SK-N-DZ (cell line): ENCODE measurements around the gene LRIG3.

Source experiments
- DNase-seq: peaks from one replicate; pipeline ENCODE4 v3.0.0-alpha.2; 2015; ENCODE audit warnings: low spot score

LRIG3 gene

DNA sequence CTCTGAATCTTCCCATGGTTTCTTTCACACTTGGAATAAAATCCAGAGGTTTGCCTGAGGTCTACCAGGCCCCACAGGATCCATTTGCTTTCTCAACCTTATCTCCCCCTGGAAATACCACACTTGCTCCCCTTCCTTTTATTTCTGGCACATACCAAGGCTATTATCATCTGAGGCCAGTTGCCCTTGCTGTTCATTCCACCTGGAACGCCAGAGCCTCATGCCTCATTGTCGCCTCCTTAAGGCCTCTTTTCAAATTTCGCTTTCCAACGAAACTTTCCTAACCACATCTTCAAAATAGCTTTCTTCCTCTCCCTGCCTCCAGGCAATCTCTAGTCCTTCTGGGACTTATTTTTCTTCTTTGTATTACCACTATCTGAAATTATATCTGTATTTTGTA is 11.2 kb upstream of the LRIG3 start:
- DNase-seq, result no peak

DNA sequence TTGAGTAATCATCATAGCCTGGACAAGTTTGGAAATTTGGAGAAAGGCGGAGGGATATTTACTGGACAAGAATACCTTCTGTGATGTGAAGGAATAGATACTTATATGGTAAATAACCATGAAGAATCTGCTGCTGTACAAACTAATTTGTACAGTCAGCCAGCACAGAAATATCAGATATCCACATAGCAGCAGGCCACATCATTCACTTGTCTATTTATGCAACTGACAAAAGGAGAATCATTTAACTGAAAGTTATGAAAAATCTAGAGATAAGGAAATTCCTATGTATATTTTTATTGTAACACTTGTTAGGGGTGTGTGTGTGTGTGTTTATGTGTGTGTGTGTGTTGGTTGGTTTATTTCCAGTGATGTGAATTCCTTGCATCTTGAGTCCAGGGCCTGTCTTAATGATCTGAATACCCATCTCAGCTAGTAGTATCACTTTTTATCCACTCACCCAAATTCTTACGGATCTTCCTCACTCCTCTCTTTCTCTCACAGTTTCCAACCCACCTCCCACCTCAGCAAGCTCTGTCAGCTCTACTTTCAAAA is 10.5 kb upstream of the LRIG3 start:
- DNase-seq, result no peak

DNA sequence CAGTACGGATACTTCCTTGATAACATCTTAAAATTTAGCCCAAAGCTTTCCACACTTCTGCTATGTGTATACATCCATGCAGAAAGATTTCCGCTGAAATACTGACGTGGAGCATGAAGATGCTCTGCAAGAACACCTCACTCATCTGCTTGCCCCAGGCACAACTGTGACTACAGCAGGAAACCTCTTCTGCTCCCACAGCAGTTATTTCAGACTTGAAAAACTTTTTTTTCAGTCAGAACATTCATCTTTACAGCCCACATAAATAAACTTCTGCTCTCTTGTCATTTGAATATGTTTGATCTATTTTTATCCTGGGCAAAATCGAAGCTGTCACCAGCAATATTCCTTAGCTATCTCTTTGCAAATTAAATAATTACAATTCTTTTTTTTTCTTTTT is 6.8 kb upstream of the LRIG3 start:
- DNase-seq, result no peak

DNA sequence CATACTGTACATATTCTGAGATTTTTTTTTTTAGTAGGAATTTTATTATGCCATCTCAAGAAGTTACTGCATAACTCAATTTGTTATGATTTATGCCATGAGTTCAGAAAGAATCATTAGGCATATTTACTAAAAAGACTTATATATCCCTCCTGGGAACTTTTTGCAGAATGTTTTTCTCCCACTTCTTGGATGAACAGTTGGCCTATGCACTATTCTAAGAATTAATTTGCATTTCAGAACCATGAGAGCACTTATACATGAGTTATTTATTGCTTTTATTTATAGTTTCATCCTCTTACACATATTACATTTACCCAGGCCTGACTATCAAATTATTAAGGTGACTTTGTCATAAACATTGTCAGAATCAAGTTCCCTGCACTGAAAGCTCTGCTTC is 6.3 kb upstream of the LRIG3 start:
- DNase-seq, result no peak

DNA sequence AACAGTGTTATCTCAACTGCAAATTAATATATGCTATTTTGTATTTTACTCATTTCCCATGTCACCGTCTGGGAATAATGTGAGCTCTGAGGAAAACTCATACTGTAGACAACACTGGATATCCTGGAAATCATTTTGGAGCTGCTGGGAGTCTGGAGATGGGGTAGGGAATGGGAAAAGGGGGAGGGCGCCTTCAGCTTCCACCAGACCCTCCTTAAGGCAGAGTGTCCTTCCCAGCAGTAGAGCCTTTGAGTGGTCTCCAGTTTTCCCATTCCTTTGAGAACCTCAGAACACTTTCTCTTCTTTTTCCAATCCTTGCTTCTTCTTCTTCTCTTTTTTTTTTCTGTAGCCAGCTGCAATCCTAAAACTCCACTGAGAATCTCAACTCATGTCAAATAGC is 5.4 kb upstream of the LRIG3 start:
- no peak for DNase-seq

DNA sequence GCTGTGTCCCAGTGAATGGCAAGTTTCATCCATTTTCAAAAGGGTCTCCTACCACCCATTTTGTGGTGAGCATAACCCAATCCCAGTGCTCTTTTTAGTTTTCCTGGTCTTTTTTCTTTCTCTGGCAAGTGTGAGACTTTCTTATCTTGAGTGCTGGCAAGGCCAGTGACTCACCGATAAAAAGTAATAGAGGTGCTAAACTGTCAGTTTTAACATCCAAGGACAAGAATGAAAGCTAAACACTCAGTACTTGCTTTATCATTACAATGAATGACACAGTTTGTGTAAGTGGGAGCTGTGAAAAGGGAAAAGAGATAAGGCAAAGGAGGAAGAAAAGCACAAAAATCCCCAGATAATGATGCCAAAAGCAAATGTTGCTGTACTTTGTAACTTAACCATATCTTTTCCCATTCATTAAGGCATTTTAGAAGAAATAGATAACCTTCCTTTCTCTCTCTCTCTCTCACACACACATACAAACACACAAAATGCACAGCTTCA is 4.9 kb upstream of the LRIG3 start:
- no peak for DNase-seq

DNA sequence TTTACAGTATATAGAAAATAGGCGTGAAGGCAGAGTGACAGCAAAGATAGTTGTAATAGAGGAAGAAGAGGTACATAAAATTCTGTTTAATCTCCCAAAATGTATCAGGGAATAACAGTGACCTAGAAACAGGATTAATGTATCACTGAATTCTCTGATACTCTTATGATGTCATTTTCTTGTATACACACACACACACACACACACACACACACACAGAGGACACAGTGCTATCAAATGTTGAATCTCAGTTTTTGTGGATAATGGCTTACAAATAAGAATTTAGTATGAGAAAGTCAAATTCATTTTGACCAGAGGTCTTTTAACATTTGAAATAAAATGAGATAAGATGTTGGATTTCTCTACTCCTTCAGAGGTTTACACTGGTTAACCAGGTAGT is 4.3 kb upstream of the LRIG3 start:
- no peak for DNase-seq

DNA sequence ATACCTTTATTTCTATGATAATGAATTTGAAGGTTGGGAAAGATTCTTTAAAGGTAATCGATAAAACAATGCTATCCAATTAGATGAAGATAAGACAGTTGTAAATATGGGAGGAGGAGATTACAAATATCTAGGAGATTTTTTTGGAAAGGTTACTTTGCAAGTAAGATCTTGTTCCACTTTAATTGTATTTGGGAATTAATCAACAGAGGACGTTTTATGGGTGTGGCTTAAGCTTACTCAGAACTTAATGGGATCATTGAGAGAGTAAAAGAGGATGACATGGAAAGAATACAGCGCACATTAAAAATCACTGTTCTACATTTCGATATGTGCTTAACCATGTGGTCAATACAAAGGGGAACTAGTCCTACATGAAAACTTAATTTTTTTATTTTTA is 3.5 kb upstream of the LRIG3 start:
- DNase-seq, result no peak

DNA sequence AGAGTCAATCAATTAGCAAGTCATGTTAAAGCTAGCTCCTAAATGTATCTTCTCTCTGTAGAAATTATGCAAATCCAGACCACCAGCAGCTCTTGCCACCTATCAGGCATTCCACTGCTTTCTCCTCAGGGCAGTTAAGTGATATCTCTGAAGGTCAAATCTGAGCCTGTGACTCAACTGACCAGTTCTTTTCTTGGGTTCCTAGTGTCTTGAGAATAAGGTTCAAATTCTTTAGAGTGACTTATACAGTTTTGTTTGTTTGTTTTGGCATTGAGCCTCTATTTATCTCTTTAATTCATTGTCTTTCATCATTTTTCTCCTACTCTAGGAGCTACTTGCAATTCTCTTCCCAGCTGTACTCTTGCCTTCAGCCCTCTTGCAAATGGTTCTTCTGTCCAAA is 2.5 kb upstream of the LRIG3 start:
- DNase-seq, result no peak

DNA sequence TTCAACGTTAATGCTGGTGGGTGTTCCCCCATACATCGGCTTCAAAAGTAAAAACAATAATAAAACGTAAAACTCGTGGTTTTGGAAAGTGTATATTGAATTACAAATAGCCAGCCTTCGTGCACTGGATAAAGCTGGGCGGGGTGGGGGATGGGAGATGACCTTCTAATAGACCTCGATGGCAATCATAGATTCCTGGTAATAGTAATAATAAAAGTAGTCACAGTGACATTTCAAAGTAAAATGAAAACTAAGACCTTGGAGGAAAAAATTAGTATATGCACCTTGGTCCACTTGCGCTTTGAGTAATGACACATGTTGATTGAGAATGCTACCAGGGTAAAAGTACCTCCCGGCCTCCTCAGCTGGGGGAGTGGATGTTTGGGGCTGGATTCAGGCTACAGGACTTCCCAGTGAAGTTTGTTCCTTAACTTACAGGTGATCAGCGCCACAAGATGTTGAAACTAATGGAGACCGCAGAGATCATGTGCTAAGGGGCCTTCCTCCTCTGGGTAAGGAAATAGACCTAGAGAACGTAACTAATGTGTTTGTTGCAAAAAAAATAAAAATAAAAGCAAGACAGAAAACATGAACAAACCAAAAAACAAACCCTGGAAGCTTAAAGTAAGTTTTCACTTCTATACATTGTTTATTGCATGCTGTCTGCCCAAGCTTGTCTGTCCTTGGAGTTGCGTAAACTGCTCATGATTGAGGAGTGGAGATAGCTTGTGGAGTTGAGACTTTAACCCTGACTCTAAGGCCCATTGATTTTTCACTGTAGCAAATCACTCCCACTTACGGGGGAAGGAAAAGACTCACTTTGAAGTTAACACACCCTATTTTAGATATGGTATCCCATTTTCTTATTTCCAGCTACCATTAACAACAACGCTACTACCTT is 907 bp upstream of the LRIG3 start:
- DNase-seq, result no peak

DNA sequence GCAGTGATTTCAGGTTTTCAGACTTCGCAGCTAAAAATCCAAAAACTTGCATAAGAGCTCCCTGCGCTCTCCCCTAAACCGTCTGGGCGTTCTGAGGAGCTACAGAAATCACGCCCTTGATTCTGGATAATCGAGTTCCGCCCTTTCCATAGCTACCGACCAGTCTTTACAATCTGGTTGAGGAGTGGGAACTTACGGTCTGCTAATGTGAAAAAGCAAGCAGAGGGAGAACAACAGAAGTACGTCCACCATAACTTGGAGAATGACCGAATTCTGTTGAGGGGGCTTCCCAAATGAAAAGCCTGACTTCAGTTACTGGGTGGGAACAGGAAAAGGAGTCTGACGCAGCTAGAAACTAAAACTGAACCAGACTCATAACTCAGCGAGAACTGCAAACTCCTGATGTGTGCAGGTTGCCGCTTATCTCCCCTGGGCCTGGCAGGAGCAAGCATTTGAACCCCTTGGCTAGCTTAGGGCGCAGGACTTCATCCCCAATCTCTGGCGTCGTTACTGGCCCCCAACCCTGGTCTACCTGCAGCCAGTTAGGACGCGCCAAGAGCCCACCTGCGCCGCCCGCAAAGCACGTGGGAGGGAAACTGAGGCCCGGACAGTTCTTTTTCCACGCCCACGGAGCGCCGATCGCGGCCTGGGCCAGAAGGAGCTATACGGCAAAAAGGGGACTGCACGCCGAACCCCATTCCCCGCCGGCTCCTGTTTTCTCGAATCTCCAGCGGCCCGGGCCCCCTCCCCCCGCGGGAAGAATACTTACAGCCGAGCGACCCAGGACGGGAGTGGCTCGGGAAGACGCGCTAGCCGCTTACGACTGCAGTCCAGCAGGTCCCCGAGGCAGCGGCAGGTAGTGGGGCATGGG is 838 bp downstream of the LRIG3 start:
- DNase-seq, result peak; percentile 51

DNA sequence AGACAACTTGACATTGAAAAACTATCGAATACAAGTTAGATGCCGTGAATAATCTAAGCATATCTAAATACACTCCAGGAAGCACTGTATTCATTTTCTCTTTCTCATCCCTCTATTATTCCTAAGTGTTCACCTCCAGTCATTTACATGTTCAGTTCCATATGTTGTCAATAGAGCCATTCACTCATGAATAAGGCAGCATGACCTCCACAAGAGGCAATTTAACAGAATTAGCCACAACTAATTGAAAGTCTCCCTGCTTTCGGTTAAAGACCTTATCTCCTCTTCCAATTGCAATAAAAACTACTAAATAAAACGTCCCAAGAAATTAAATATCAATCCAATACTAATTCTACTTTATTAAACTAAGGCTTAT is 1.8 kb downstream of the LRIG3 start:
- DNase-seq, result no peak

DNA sequence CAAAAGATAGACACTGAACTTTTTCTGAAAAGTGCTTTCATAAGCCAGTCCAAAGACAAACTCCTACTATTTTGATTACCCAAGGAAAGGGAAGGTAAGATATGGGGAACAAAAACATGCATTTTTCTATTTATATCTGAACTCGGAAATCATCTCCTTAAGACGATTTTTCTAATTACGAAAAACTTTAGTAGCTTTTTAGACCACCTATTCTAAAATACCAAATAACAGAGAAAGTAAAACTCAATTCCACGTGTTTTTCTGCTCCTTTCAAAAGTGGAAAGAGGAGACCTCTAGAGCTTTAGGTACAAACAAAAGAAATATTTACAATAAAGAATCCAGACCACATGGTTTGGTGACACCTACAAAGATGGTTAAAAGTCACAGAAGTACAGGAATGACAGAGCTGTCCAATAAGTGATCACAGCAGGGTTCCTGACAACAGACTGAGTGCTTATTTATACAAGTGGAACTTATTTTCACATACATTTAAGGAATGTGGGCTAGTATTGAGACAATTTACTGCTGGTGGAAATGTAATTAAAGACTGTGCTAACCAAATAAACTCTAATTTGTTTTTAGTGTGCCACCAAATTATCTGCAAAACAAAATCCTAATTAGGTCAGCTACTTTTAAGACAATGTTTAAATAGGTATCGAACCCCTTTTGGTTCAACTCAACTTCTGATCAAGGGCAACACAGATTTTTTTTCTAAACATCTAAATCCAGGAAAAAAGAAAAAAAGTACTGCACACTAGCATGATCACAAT is 2.4 kb downstream of the LRIG3 start:
- DNase-seq, result no peak

DNA sequence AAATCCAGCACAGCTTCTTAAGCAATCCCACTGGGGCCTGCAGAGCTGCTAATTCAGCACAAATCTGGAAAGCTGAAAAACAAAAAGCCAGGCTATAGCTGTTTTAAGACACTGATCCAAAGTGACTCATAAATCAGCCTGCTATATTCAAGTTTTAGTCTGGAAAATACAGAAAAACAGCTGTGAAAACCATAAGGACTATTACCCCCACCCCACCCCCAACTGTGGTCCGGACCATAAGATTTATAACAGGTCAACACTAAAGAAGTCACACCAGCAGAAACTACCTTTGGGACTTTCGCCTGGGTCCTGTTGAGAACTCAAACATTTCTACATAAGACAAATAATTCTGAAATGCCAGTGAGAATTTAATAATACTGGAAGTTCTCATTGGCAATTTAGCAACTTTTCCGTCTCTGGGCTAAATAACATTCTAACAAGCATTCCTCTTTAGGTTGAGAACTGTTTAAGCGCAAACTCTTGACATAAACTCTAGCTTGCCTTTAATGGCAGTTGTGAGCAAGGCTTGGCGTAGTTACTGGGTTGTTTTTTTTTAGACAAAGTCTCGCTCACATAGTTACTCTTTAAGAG is 3.3 kb downstream of the LRIG3 start:
- no peak for DNase-seq

DNA sequence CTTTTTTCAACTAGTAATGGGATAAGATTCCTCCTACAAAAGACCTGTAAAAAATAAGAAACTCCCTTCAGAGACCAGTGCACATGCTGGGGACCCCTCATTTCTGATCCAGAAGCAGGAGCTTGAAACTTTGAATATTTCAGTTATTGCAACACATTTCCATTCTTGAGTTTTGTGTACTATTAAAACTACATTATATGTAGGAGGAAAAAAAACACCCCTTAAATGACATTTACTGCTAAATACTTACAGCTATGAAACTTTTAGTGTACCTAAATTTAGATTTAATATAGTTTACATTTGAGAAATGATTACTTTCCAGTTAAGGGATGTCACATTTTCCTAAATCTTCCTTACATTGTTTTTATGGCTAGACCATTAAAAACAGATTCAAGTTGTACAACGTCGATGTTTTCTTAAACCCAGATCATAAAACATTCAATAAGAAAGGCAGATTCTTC is 4.1 kb downstream of the LRIG3 start:
- no peak for DNase-seq

DNA sequence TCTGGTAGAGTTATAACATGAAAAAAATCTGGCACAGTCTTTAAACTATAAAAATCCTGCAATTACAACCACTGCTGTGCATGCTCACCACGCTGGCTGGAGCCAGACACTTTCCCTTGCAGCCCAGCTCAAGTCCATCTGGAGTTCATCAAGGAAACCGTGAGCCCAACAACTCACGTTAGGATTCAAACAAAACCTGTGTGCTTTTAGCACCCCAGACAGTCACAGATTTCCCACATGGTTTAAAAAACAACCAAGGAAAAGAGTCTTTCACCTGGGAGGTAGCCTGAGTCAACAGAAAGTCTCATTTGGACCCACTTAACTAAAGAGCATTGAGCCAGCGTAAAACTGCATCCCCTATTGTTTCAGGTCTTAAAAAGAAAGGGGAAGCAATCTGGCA is 4.7 kb downstream of the LRIG3 start:
- DNase-seq, result peak; percentile 72

DNA sequence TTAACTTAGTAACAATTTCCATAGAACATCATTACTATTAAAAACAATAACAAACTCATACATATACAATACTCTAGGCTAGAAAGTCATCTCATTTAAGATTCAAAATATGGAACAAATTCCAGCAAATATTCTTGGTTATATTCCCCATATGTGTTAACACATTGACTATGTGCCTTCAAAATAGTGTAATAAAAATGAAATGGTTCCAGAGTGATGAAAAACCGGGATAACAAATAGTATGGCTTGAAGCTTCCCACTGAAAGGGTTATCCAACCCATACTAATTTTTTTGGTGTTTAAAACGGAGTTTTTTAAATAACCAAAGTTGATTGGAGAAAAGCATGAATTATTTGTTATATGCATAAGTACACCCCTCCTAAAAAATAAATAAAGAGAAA is 5.3 kb downstream of the LRIG3 start:
- no peak for DNase-seq

DNA sequence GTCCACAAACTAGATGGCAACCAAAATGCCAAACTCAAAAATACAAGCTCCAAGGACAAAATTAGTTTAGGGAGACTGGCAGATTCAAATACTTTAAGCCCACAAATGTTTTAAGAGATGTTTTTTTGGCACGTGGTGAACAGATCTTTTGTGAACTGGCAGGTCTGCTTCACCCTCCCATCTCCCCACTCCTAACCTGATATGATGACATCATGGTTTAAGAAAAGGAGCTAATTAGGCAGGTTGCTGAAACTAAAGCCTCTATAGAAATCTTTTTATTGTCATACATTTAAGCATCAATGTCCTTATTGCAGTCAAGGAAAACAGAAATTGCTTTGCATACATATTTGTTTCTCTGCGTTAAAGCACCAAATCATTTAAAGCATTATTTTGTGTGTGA is 5.8 kb downstream of the LRIG3 start:
- no peak for DNase-seq

DNA sequence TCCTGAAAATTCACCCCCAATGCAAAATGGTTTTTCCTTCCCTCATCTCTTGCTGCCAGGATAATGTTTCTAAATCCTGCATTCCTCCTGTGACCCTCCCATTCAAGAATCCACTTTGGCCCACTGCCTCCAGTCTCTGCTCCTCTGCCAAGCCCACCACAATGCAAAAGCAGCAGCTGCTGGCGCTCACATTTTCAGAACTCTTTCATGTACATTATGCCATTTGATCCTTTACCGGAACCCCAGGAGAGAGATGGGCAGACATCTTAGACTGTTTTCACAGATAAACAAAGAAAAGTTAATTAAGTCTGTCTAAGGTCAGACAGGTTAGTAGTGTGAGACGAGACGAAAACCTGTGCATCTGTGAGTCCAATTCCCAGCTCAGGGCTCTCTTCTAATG is 12.9 kb downstream of the LRIG3 start:
- DNase-seq, result peak; percentile 62

DNA sequence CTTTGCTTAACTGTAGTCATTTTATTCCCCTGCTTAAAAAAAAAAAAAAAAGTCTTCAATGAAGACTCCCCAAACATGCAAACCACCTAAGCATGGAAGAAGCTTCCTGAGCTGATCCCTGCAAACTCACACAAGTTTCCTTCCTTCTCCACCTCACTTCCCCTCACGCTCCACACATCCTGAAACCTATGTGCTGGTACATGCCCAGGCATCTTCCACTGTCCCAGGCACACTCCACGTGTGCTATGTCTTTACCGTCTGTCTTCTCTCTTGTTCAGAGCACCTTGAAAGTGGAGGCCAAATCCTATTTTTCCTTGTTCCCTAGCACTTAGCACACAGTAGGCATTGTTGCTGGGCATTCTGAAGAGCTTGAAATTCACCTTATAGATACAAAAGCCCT is 13.4 kb downstream of the LRIG3 start:
- DNase-seq, result no peak

DNA sequence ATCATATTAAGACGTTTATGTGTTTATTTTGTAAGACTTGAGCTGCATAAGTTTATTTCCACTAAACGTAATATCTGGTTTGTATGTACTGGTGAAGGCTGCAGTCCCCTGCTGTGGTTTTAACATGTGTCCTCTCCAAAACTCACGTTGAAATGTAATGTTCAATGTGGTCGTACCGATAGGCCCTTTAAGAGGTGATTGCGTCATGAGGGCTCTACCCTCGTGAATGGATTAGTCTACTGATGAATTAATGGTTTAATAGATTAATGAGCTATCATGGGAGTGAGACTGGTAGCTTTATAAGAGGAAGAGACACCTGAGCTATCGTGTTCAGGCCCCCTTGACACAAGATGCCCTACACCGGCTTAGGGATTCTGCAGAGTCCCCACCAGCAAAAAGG is 14.9 kb downstream of the LRIG3 start:
- DNase-seq, result no peak
